Heart left ventricle (tissue), 16 donors: ENCODE measurements around the gene PTK6. TPM values are rescaled to one million over a fixed set of nuclear protein-coding genes. Genes with fewer than 3 reads are reported as not detected.
"Not testable (repeated sequence)": the region's sequence is repeated elsewhere in the genome, so short reads cannot be mapped to it uniquely, and the experiment has no call there.

ENCODE experiments used
- ATAC-seq, 4 donors: fragments of 200-7000 bp; cut with Tn5 transposase; one replicate each; pipeline ENCODE4 v1.9.1; 2020 to 2022; ENCODE audit warnings: moderate library complexity in 4 of 4, mild to moderate bottlenecking in 3 of 4, moderate number of reproducible peaks in 1 of 4
- DNase-seq, 5 donors: peaks; one replicate each; pipeline ENCODE4 v3.0.0-alpha.2; 2020
- H3K27ac ChIP-seq, 12 donors: fragments of 200-600 bp; sonication (generic) in 4 of 12; one replicate each; pipeline versions ENCODE4 v1.5.0 to v1.8.0; 2016 to 2022; ENCODE audit warnings: mild to moderate bottlenecking in 2 of 12
- H3K27me3 ChIP-seq, 9 donors: fragments of 200-600 bp; sonication (generic) in 2 of 9; one replicate each; pipeline versions ENCODE4 v1.5.1 to v1.8.0; 2016 to 2022; ENCODE audit warnings: mild to moderate bottlenecking in 3 of 9
- H3K36me3 ChIP-seq, 9 donors: fragments of 200-600 bp; sonication (generic) in 2 of 9; one replicate each; pipeline versions ENCODE4 v1.5.0 to v1.8.0; 2018 to 2022; ENCODE audit warnings: mild to moderate bottlenecking in 2 of 9
- H3K4me1 ChIP-seq, 12 donors: fragments of 200-600 bp; sonication (generic) in 4 of 12; one replicate each; pipeline versions ENCODE4 v1.5.0 to v1.8.0; 2016 to 2022; ENCODE audit warnings: mild to moderate bottlenecking in 3 of 12
- H3K4me3 ChIP-seq, 12 donors: fragments of 200-600 bp; sonication (generic) in 4 of 12; one replicate each; pipeline versions ENCODE4 v1.5.0 to v1.8.0; 2017 to 2022; ENCODE audit warnings: mild to moderate bottlenecking in 9 of 12, moderate library complexity in 4 of 12
- H3K9me3 ChIP-seq, 12 donors: fragments of 200-600 bp; sonication (generic) in 4 of 12; one replicate each; pipeline versions ENCODE4 v1.5.0 to v1.8.0; 2016 to 2022; ENCODE audit warnings: mild to moderate bottlenecking in 1 of 12
- POLR2A ChIP-seq, 2 donors: fragments of 450-650 bp; IDR thresholded peaks; one replicate each; pipeline ENCODE4 v1.6.1; 2017; ENCODE audit warnings: antibody characterized with exemption in 2 of 2, mild to moderate bottlenecking in 2 of 2, moderate library complexity in 2 of 2
- WGBS, 4 donors: extraction: QIAGEN DNeasy Blood & Tissue Kit in 2 of 4; methylation state at CpG; one replicate each; pipeline versions ENCODE4 v1.1.5 to v1.1.7; 2013 to 2018; 5-methylcytosine and 5-hydroxymethylcytosine counted together
- intact Hi-C, 10 donors: fragments of 100-400 bp; cut with DNase I; formaldehyde crosslinking; loops; one replicate each; pipeline versions ENCODE4 v1.11.1 to v1.14.2; 2022
- polyA plus RNA-seq, 2 donors: library from polyadenylated mRNA; stranded (reverse); fragments of 200-250 nt; gene quantifications; one replicate each; pipeline ENCODE4 v1.2.3, GENCODE V29; 2013
- total RNA-seq, 9 donors: library from RNA; depleted of rRNA in 2 of 9; stranded (reverse); fragments of >200 nt in 2 of 9; fragmentation: NEBNext Ultra II Directional in 3 of 9; extraction: Animal tissue kit (Norgen Biotek cat#: 25700) in 3 of 9; gene quantifications; one replicate each; pipeline versions ENCODE4 v1.1.0 to v1.2.4, GENCODE V29; 2016 to 2023
- TF ChIP-seq, protein P1 (sequence below), 12 donors: fragments of 200-600 bp; sonication (generic) in 4 of 12; IDR thresholded peaks; one replicate each; pipeline versions ENCODE4 v1.5.0 to v1.8.0; 2018 to 2022; ENCODE audit warnings: antibody characterized with exemption in 12 of 12, mild to moderate bottlenecking in 5 of 12
- donor health status: ischemic (EF 13 %, LVEDD 7.1; RV severe dilation, severe dysfunction).
- donor health status: healthy with polysubstance abuse.
- donor health status: DM: no; HTN: yes; CAD: no.
- donor health status: DM: no; HTN: no; CAD: no.
- donor health status: ischemic (EF 25% LVEDD 6.9; RV normal size, moderate dysfunction).
- donor health status: ischemic (EF 25% LVEDD 5.7; RV mildly dilated, moderate dysfunction).
- donor health status: healthy.
- donor health status: DM: yes; HTN: yes; CAD: no.
- donor health status: ischemic (EF 35%, LVEDD 5.7; RV mildly dilated, moderate dysfunction).
- donor health status: nonischemic (EF 11% LVEDD 7.7; RV severe dilation, severe dysfunction).
- donor health status: DM: yes; HTN: yes; CAD: no.
- donor health status: PGD.
- donor health status: ischemic (EF 29% LVEDD 5.4; RV normal size, mild dysfunction).
- donor health status: nonischemic (EF 23%, LVEDD 6.1; RV moderate dilation, normal function).

PTK6 gene
- total and polyA plus RNA-seq, 11 donors, result 0.04 to 0.29 (median 0.12) TPM; not detected in 7

GRCh38 chr20:63572788-63573646 is 35.8 kb upstream of the PTK6 start:
- Histone ChIP-seq H3K4me1 (peaks cover 0 to 43% (median 18%) of the 10 kb centered on the region in 12 donors), H3K27me3 (peaks cover 0 to 14% (median 0%) of the 10 kb centered on the region in 9 donors), H3K9me3 (no peaks in the 10 kb centered on the region), H3K27ac (peak overlapping the region; percentile 54 to 96 (median 86)), H3K4me3 (peak overlapping the region; percentile 65 to 99 (median 86)), H3K36me3 (peaks cover 0 to 22% (median 6%) of the 10 kb centered on the region in 9 donors)
- peak in 1 of 5 donors; percentile 29 for DNase-seq
- TF ChIP-seq POLR2A (IDR thresholded peaks at IDR 0.05), result no peak
- TF ChIP-seq, protein P1, sequence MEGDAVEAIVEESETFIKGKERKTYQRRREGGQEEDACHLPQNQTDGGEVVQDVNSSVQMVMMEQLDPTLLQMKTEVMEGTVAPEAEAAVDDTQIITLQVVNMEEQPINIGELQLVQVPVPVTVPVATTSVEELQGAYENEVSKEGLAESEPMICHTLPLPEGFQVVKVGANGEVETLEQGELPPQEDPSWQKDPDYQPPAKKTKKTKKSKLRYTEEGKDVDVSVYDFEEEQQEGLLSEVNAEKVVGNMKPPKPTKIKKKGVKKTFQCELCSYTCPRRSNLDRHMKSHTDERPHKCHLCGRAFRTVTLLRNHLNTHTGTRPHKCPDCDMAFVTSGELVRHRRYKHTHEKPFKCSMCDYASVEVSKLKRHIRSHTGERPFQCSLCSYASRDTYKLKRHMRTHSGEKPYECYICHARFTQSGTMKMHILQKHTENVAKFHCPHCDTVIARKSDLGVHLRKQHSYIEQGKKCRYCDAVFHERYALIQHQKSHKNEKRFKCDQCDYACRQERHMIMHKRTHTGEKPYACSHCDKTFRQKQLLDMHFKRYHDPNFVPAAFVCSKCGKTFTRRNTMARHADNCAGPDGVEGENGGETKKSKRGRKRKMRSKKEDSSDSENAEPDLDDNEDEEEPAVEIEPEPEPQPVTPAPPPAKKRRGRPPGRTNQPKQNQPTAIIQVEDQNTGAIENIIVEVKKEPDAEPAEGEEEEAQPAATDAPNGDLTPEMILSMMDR (IDR thresholded peaks at IDR 0.05), result no peak
- ATAC-seq, result peak in 1 of 4 donors; percentile 1
- intact Hi-C loops, result no loop called here
- 84 to 89% (median 86%) methylated on average over 31 to 34 of the region's 34 CpGs for WGBS, 4 donors

GRCh38 chr20:63572071-63572787 is 35.1 kb upstream of the PTK6 start:
- no peak for ATAC-seq
- 91 to 96% (median 94%) methylated on average over 13 to 48 of the region's 48 CpGs for WGBS, 4 donors
- DNase-seq, result peak in 1 of 5 donors; percentile 25
- peaks cover 0 to 29% (median 6%) of the 10 kb centered on the region in 9 donors for H3K36me3 ChIP-seq
- H3K27me3 ChIP-seq, result peaks cover 0 to 10% (median 0%) of the 10 kb centered on the region in 9 donors
- TF ChIP-seq, protein P1 (IDR thresholded peaks at IDR 0.05), result no peak
- TF ChIP-seq POLR2A (IDR thresholded peaks at IDR 0.05), result no peak
- peaks cover 0 to 51% (median 18%) of the 10 kb centered on the region in 12 donors for H3K4me1 ChIP-seq
- peak overlapping the region in 5 of 12 donors; percentile 16 to 96 (median 90) for H3K27ac ChIP-seq
- H3K9me3 ChIP-seq, result no peaks in the 10 kb centered on the region
- H3K4me3 ChIP-seq, result peak overlapping the region in 2 of 12 donors; percentile 75 to 94
- intact Hi-C loops, result no loop called here

DNA sequence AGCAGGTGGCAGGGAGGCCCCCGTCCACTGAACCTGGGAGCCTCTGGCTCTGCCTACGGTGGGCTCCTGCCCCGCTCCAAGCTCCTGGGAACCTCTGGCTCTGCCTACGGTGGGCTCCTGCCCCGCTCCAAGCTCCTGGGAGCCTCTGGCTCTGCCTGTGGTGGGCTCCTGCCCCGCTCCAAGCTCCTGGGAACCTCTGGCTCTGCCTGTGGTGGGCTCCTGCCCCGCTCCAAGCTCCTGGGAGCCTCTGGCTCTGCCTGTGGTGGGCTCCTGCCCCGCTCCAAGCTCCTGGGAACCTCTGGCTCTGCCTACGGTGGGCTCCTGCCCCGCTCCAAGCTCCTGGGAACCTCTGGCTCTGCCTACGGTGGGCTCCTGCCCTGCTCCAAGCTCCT is 33.9 kb upstream of the PTK6 start:
- H3K27ac ChIP-seq, intact Hi-C loops, DNase-seq, ATAC-seq, H3K27me3 ChIP-seq, H3K9me3 ChIP-seq, H3K4me3 ChIP-seq: not testable (repeated sequence)
- WGBS, 4 donors, result 59 to 81% (median 65%) methylated on average over 1 to 9 of the region's 11 CpGs
- peaks cover 0 to 56% (median 16%) of the 10 kb centered on the region in 12 donors for H3K4me1 ChIP-seq
- H3K36me3 ChIP-seq, result peaks cover 0 to 41% (median 12%) of the 10 kb centered on the region in 9 donors

DNA sequence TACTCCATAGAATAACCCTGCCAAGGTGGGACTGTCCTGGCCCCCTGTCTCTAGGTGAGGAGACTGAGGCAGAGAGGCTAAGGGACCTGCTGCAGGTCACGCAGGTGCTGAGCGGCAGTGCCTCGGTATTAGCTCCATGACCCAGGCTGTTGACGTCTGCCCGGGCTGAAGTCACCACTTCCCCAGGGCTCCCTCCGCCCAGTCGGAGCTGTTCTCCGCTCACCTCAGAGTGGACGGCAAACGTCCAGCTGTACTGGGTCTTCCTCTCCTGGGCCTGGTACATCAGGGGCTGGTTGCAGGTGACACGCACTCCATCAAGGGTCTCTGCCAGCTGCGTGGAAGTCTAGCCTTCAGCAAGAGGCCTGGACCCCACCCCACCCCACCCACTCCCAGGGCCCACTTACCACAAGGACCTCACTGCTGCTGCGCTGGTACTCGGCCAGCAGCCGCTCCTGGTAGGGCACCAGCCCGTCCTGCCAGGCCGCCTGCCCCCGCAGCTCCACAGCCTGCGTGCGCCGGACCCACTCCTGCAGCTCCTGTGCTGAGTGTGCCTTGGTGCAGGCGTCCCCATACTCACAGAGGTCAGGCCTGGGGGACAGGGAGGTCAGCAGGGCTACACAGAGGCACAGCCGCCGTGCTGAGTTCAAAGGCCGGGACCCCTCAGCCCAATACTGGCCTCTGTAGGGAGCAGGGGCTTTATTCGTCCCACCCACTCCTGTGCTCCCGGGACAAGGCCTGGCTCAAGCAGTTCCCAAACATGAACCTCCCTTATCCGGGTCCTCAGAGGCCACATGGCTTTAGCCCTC is 33.3 kb upstream of the PTK6 start:
- DNase-seq, result peak in 1 of 5 donors; percentile 19
- WGBS, 4 donors, result 92 to 95% (median 93%) methylated on average over 9 to 28 of the region's 28 CpGs
- intact Hi-C loops, result no loop called here
- Histone ChIP-seq H3K4me1 (peaks cover 0 to 56% (median 16%) of the 10 kb centered on the region in 12 donors), H3K27ac (no peak overlapping the region), H3K36me3 (peaks cover 0 to 47% (median 15%) of the 10 kb centered on the region in 9 donors), H3K9me3 (no peaks in the 10 kb centered on the region), H3K4me3 (no peak overlapping the region), H3K27me3 (peaks cover 0 to 10% (median 0%) of the 10 kb centered on the region in 9 donors)
- TF ChIP-seq, protein P1 (IDR thresholded peaks at IDR 0.05), result no peak
- no peak for TF ChIP-seq POLR2A (IDR thresholded peaks at IDR 0.05)
- no peak for ATAC-seq
